ENCODE data around the gene JMJD8.

- TF ChIP-seq EZH2 (IDR thresholded peaks at IDR 0.05; ENCODE audit: insufficient read depth, poor library complexity, severe bottlenecking) (no peak), EZH2phosphoT487 (IDR thresholded peaks at IDR 0.05; ENCODE audit: insufficient read depth, low read depth) (no peak)
Observed at GRCh38 chr16:686459-687260, 2.5 kb upstream of the JMJD8 start.

Data from GM23248 (cell line).